NCI-H2081 treated with DMSO at 0.1 percent for 48 hours (cell line): ENCODE data around the gene DGKH.
"Not testable (repeated sequence)": the region's sequence is repeated elsewhere in the genome, so short reads cannot be mapped to it uniquely, and the experiment has no call there.

ENCODE experiments used
- DNase-seq: peaks from one replicate; lab custom pipeline; 2025; lab: John Stamatoyannopoulos, UW

Gene DGKH

DNA sequence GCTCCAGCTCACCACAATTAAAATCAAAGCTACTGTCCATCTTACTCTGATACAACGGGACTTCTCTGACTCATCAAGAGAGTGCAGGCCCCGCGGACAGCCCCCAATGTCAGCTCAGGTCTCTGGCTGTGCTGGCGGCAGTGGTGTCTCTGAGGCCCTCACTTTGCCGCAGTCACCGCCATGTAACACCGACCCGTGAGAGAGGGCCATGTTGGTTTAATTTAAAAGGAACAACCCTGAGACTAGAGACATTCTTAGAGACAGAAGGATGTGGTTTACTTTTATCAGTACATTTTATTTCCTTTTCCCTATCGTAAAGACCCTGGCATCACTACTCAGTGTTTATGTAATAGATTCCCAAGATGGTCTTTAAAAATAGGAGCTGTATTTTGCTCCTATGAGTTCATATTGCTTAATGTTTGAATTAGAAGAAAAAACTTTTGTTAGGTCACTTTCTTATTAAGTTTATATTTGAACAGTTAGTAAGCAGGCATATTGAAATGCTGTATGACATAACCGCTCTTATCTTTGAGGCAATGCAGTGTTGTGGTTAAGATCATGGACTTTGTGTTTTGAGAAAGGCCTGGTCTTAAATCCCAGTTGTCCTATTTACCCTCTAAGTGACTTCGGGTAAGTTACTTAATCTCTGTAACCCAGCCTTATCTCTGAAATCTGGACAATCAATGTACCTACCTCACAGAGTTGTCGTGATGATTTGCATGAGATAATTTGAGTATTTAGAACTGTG, 23.4 kb downstream of the DGKH start:
- no peak for DNase-seq

DNA sequence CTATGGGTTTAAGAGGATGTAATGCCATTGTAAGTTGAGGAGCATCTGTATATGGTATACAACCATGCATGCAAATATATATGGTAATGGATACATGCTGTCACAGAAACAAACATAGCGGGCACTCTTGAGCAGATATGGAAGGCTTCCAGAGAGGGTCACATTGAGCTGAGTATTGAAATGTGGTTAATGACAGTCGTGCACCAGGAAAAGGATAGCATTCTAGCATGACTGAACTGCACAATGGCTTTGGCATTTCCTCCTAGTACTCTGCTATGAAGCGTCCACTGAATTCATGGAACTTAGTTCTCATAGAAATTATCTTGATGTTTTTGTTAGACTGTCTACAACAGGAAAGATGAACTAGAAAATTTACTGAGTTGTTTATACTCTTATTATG, 25.2 kb downstream of the DGKH start:
- DNase-seq = no peak

DNA sequence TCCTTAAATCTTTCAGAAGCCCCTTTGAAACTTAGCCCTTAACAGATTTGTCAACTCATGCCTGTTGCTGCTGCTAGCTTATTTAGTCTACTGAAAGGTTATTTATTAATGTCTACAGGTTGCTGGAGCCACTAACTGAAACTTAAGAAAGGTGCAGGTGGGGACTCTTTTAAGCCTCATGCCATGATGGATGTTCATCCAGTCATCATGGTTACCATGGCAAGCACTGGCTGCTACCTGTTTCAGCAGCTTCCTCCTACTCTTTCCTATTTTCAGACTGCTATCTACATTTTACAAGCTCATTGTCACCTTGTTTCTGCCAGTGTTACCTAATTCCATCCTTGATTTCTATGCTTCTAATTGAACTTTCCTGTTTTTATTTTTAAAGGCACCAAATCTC, 27.1 kb downstream of the DGKH start:
- no peak for DNase-seq

DNA sequence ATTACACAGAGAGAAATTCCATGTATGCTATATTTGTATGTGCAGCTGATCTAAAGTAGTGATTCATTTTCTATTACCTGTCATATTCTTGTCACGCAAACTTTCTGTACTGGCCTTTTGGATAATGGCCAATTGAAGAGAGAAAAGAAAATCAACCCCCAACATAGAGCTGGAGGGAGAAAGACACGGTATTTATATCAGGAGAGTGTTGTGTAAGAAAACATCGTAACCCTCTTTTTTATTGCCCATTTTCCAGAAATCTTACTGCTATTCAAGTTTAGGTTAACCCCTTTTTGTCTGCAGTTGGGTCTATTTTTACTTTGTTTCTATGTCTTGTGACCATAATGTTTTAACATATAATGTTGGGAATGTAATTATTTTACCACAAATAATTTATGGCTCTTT, 27.9 kb downstream of the DGKH start:
- no peak for DNase-seq

DNA sequence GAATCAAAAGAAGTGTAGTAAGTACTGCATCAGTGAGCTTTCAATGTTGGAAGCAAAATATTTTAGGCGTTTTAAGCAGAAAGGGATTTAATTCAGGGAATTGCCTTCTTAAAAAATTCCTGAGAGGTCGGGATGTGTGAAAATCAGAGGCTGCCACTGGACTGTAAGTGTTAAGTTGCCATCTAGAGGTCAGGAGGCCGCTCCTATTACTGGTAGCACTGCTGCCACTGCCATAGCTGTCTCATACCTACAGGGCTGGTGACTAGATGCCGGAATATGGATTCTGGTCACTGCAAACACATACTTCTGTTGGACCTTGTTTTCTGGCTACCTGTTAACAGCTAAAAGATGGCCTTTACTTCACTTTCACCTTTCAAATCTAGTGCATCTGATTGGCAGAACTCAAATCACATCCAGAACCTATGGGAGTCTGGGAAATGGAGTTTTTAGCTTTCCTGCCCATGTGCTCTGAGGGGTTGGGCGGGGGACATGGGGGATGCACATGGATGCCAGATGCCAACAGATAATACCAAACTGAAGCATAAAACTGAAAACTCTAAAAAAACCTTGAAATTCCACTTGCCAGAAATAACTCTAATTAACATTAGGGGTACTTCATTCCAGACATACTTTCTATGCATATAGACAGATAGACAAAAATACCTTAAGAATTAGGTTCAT, 29.8 kb downstream of the DGKH start:
- no peak for DNase-seq

DNA sequence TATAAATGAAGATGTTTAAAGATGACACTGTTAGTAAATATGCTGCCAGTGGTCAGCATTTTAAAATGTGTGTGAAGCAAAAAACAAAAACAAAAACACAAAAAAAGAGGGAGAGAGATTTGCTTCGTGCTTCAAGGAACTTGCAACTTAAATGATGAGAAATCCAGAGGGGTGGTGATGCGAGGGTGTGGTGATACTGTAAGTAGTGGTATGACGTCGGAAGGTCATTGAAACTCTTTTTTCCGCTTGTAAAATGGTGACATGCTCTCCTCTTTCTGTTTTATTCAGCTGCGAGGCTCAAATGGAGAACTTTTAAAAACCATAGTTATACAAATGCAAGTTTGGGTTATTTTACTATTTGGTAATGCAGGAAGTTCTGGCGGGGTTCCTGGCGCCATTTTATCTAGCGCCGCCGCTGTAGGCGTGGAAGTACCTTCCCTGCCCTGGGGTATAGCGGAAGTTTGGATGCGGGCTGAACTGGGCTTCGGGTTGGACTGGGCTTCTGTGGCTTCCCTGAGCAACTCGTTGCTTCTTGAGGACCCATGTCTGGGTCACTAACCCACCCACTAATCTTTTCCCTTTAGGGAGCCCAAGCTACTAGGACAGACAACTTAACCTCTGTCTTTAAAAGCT, 34.8 kb downstream of the DGKH start:
- DNase-seq = no peak

DNA sequence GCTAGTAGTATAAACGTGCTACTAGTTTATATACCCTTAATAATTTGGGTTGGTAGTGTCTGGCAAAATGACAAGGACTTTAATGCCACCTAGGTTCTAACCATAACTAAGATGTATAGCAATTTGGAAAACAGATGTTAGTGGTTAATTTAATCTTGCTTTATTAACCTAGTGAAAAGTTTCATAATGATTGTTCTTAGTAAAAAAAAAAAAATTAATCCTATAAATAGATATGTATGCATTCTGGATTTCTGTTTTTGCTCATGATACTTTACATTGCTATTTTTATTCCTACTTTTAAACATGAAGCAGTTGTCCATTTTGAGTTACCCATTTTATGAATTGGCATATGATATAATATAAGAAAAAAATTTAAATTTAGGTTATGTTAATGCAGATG, 36.3 kb downstream of the DGKH start:
- DNase-seq = no peak

DNA sequence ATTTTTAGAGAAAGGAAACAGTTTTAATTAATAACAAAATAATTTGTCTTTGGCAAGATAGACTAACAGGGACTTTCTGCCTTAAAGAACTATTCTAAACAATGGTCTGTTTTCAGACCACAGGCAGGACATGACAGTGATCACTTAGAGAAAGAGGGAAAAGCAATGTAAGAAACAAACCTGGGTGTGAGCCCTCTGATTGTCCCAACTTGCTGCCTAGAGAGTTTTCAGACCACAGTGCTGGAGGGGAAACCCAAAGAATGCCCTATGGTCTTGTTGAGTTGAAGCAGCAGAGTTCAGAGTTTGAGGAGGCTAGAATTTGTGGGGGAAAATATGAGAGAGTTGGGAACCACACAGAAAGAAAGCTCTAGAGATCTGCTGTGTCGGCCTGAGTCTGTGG, 38.1 kb downstream of the DGKH start:
- DNase-seq = no peak

DNA sequence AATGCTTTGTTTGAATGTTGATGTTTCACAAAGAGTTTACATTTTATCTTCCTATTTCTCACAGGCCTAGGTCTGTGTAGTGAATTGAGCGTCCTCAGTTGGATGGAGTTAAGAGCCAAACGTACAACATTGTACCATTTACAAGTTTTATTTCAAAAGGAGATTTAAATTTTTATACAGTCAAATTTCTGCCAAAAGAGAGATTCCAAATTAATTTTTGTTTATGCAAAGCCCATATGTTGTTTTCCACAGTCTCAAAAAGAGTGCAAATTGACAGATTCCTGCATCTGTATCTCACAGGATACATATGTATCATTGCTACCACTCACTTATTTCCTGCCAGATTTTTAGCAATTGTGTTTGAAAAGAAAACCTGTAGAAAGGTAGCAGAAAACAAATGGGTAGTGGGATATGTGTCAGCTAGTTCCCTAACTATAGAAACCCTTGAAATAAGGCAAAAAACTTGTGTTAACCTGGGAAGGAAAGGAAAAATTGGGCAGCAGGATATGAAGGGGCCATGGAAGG, 46.1 kb downstream of the DGKH start:
- no peak for DNase-seq

DNA sequence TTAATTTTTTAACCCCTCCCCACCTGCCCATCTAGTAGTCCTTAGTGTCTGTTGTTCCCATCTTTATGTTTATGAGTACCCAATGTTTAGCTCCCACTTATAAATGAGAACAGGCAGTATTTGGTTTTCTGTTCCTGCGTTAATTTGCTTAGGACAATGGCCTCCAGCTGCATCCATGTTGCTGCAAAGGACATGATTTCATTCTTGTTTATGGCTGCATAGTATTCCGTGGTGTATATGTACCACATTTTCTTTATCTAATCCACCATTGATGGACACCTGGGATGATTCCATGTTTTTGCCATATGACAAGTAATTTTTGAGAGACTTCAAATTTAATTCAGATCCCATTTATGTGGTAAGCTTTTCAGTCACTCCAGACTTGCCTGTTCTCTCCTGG, 47.8 kb downstream of the DGKH start:
- DNase-seq = not testable (repeated sequence)

DNA sequence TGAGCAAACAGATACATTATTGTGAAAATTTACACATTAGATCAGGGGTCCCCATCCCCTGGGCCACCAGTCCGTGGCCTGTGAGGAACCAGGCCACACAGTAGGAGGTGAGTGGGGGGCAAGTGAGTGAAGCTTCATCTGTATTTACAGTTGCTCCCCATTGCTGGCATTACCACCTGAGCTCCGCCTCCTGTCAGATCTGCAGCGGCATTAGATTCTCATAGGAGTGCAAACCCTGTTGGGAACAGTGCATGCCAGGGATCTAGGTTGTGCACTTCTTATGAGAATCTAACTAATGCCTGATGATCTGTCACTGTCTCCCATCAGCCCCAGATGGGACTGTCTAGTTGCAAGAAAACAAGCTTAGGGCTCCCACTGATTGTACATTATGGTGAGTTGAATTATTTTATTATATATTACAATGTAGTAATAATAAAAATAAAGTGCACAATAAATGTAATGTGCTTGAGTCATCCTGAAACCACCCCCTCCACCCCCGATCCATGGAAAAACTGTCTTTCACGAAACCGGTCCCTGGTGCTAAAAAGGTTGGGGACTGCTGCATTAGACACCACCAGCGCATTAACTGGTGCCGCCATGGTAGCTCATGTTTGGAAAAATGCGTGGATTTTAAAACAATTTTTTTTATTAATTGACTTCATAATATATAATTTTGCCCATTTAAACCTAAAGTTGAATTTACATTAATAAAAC, 51.7 kb downstream of the DGKH start:
- DNase-seq = no peak

DNA sequence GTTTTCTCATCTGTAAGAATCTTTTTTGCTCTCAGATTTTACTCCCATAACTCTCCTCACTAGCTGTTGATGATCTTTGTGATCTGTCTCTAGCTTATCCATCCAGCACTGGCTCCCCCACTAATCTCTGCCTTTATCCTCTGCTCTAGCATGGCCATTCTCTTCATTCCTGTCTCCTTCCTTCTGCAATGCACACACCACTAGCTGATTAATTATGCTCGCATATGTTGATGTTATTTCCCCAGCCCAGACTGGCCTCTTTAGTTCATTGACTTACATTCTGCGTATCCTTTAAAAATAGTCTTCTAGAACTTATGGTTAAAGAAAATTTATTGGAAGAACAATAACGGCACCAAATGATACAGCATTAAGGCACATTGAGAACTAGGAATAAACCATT, 52.5 kb downstream of the DGKH start:
- no peak for DNase-seq

DNA sequence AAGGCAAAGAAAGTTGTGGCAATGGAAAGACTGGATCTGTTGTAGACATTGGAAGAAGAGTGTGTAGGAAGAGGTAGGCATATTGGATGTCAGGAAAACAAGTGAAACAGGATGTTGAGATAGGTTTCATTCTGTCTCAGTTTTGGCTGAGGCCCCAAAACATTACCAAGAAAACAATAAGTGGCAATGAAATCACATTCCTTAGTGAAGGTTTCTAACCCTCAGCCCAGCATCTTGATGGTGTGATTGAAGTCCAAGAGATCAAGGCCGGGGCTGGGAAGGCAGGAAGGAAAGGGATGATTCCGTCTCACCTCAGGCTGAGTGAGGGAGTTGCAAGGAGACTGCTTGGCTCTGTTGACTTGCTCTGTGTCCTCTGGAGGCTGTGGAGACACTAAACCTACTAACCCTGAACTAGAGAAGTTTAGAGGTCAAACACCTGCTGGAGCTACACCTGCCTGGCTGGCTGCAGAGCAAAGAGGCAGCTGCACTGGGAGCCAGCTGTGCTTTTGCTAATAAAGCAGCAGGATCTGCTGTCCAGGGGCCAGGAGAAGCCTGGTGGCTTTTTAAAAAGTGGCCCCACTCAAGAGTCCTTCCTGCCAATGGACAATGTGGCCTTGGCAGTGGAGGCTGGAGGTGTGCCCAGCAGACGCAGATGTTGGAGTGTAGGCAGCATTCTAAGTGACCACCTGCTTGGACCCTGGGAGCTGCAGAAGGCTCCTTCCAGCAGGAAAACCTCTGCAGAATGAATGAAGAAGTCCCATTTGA, 53.6 kb downstream of the DGKH start:
- DNase-seq = no peak

DNA sequence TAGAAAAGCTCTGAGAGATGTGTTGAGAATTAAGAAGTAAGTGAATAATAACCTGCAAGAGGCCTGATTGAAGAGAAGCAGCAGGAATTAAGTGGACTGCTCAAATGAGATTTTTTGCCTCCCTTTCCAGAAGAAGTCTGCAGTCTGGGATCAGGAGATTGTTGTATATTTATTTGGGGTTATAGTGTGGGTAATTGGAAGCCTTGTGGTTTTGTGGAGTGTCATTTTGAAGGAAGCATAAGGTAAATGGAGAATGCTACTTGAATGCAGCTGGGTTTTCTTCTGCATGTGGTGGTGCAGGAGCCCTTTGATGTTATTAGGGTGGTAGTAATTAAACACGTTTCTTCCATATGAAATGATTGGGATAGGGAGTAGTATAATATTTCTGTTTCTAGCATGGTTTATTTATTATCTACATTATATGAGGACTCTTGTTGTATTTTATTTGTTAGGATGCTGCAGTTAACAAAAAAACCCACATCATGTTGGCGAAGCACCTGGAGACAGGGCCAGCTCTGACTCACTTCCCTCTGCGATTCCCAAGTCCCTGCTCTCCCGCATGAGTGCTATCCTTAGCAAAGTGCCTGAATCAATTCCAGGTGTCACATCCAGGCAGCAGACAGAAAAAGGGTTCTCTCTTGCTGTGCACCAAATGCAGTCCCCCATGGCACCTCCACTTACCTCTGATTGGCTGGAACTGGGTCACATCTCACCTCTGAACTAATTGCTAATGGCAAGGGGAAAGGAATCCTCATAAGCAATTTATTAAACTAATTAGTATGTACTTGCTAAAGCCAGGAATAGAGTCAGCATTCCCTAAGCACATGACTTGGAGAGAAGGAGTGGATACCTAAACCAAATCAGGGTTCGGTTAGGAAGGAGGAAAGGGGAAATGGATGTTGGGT, 54.8 kb downstream of the DGKH start:
- DNase-seq = no peak

DNA sequence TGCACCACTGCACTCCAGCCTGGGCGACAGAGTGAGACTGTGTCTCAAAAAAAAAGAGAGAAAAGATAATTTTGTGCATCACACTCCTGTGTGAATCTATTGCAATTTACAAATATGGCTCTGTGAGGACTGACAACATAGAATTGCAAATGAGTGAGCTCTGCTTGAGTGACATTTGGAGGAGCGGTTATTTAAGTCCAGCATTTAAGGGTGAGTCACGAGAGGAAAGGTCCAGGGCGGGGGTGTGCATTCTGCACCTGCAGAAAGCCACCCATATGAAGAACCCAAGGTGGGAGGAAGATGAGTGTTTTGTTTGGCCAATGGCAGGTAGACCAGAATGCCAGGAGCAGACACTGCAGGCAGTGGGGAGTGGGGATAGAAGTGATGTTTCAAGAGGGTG, 58.5 kb downstream of the DGKH start:
- no peak for DNase-seq

DNA sequence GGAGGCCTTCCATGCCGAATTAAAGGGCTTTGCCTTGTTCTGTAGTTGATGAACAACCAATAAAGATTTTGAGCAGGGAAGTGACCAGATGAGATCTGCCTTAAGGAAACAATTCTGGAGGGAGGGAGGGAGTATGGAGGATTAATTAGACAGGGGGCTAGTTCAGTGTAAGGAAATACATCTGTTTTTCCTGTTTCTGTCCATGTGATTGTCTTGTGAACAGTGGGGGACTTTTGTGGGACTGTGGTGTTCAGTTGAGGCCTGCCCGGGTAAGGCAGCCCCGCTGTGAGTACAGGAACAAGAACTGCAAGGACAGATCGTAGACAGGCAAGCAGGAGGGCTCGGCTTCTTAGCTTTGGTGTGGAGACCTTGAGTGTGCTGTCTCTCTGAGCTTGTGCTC, 59.0 kb downstream of the DGKH start:
- no peak for DNase-seq

DNA sequence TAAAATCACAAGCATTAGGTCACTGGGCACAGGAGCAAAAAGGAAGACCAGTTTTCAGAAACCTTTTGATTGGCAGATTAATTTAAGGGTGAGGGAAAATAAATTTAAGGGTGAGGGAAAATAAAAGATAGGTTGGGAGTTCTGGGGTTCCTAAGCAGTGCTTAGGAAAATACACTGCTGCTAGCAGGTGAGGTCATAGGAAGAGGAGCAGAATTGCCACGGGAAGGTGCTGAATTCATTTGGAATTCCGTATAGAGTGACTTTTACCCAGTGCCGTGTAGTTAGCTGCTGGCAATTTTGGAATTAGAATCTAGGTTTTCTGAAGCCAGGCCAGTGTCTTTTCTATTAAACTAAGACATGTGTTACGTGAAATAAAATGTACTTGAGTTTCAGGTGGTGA, 59.8 kb downstream of the DGKH start:
- DNase-seq = no peak

DNA sequence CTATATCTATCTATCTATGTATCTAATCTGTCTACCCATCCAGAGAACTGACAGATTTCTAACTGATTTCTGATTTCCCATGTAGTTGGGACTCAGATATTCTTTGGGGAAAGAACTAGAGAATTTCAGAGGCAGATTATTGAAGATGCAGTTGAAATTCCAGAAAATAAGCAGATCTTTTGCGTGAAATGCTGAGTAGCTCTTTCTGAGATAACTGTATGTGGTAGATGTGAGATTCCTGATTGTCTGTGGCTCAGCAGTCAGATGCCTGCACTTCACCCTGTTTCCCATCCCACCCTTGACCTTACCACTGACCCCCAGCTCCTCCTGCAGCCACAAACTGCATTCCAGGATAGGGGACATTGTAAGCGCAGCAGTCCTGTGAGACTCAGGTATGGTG, 61.5 kb downstream of the DGKH start:
- no peak for DNase-seq

DNA sequence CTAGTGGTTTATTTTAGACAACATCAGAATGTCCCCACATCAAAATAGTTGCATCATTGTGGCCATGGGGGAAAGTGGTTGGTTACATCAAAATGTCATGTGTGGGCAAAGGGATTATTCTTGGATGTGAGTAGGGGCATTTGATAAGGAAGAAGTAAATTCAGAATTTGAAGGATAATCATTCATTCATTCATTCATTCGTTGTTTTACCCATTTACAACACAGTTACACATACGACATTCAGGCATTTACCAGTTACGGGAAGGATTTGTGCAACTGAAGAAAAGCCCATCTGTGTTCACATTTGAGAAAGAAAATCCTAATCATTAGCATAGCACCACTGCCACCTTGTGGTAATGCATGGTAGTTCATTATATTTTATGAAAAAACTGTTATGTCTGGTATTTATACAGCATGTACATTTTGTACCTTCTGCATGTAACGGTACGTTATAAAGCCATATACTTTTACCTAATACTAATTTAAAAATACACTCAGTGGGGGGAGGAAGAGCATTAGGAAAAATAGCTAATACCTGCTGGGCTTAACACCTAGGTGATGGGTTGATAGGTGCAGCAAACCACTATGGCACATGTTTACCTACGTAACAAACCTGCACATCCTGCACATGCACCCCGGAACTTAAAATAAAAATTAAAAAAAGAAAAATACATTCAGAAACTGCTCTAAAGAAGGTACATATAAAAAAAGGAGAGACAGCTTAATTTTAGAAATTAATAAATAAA, 62.1 kb downstream of the DGKH start:
- DNase-seq = peak; percentile 2

DNA sequence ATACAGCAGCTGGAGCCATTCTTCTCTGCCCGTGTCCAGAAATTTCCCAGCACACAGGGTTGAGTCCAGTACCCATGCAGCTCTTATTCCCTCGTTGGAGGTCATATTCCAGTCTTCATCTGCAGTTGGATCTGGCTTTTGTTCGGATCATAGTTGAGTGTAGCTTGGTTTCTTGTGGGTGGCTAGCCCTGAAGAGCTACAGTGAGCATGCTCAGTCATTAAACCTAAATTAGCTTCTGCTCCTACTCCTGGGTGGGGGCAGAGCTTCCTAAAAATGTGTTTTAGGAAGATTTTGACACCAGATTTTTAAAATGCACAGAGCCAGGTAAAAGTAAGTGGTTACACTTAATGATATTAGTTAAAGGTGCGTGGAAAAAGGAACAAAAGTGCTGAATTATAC, 64.4 kb downstream of the DGKH start:
- DNase-seq = no peak
